HCT116 (cell line): ENCODE measurements around the gene LRP2. TPM values are rescaled to one million over a fixed set of nuclear protein-coding genes. Genes with fewer than 3 reads are reported as not detected.

ENCODE experiments used
- ATAC-seq: fragments of 200-7000 bp; cut with Tn5 transposase; 2 replicates; pipeline ENCODE4 v1.9.1; 2020; ENCODE audit warnings: mild to moderate bottlenecking, moderate library complexity
- BruUV-seq: library from RNA; stranded (reverse); fragments of 400-500 nt; replicated peaks from 2 replicates; lab custom pipeline; 2021; lab: Mats Ljungman, UMichigan
- CTCF ChIA-PET: fragments of 300-600 bp; sonication (Branson Sonifier 250); formaldehyde crosslinking; loops from one replicate; lab custom pipeline; 2021; ENCODE audit warnings: antibody characterized with exemption; lab: Charles Lee
- POLR2A ChIA-PET: fragments of 300-600, 350-600 bp; sonication (Branson Sonifier 250); formaldehyde crosslinking; loops from one replicate; lab custom pipeline; 2021; ENCODE audit warnings: antibody characterized with exemption; lab: Charles Lee
- RAD21 ChIA-PET, 2 experiments: fragments of 300-600 bp; sonication (Branson Sonifier 250); formaldehyde crosslinking; loops; one replicate each; lab custom pipeline; 2023; ENCODE audit warnings: low total read pairs in 2 of 2; ENCODE audit not compliant: uncharacterized antibody in 2 of 2, unreplicated experiment in 2 of 2, low non-redundant PET in 1 of 2; lab: Charles Lee
- DNase-seq: peaks from one replicate; pipeline ENCODE4 v3.0.0-alpha.2; 2010; ENCODE audit warnings: low read depth, low spot score
- H2AFZ ChIP-seq: fragments of 200-600 bp; shearing (Covaris generic), sonication (generic); 2 replicates; pipeline ENCODE4 v1.6.1; 2017; ENCODE audit warnings: low read depth, mixed run types, mixed read lengths, antibody characterized with exemption, low read length; ENCODE audit not compliant: poor library complexity, severe bottlenecking
- H3K27ac ChIP-seq: 2 replicates; pipeline ENCODE4 v1.5.1; 2012; ENCODE audit warnings: low read depth, low read length
- H3K27me3 ChIP-seq: fragments of 200-600 bp; sonication (generic); 2 replicates; pipeline ENCODE4 v1.6.1; 2016; ENCODE audit warnings: mixed run types, low read length, mixed read lengths; ENCODE audit not compliant: insufficient read depth
- H3K36me3 ChIP-seq, 2 experiments: fragments of 200-500 bp in 1 of 2; fragments of 200-600 bp in 1 of 2; sonication (Bioruptor generic) in 1 of 2; sonication (generic) in 1 of 2; 2 replicates each; pipeline versions ENCODE4 v1.5.1 to v1.6.1; 2014 to 2016; ENCODE audit warnings: low read length in 2 of 2, inconsistent platforms in 1 of 2, mixed read lengths in 1 of 2, mixed run types in 1 of 2; ENCODE audit not compliant: insufficient read depth in 2 of 2, control insufficient read depth in 1 of 2
- H3K4me1 ChIP-seq, 2 experiments: fragments of 200-600 bp in 1 of 2; sonication (generic) in 1 of 2; 2 replicates each; pipeline versions ENCODE4 v1.5.1 to v1.6.1; 2012 to 2017; ENCODE audit warnings: low read length in 2 of 2, inconsistent platforms in 1 of 2, mild to moderate bottlenecking in 1 of 2, mixed read lengths in 1 of 2, mixed run types in 1 of 2, moderate library complexity in 1 of 2; ENCODE audit not compliant: insufficient read depth in 2 of 2, control insufficient read depth in 1 of 2
- H3K4me2 ChIP-seq: fragments of 200-600 bp; sonication (generic); 2 replicates; pipeline ENCODE4 v1.6.1; 2017; ENCODE audit warnings: mixed run types, low read length, mixed read lengths
- H3K4me3 ChIP-seq, 2 experiments: fragments of 200-600 bp in 1 of 2; sonication (generic) in 1 of 2; replicated peaks in 1 of 2; 2 replicates each; pipeline ENCODE4 v1.5.1; 2011 to 2016; ENCODE audit warnings: low read length in 2 of 2, control low read depth in 1 of 2, low read depth in 1 of 2, mild to moderate bottlenecking in 1 of 2, mixed read lengths in 1 of 2, mixed run types in 1 of 2
- H3K79me2 ChIP-seq: fragments of 200-600 bp; sonication (generic); 2 replicates; pipeline ENCODE4 v1.6.1; 2017; ENCODE audit warnings: mild to moderate bottlenecking, mixed run types, low read length, moderate library complexity, mixed read lengths; ENCODE audit not compliant: insufficient read depth
- H3K9ac ChIP-seq: fragments of 200-600 bp; sonication (generic); 2 replicates; pipeline ENCODE4 v1.6.1; 2016; ENCODE audit warnings: low read length, mixed read lengths
- H3K9me2 ChIP-seq: fragments of 200-600 bp; sonication (generic), shearing (Covaris generic); 2 replicates; pipeline ENCODE4 v1.6.1; 2017; ENCODE audit warnings: mixed run types, mild to moderate bottlenecking, moderate library complexity; ENCODE audit not compliant: insufficient read depth
- H3K9me3 ChIP-seq, 2 experiments: fragments of 200-500 bp in 1 of 2; fragments of 200-600 bp in 1 of 2; sonication (Bioruptor generic) in 1 of 2; sonication (generic) in 1 of 2; 2 replicates each; pipeline ENCODE4 v1.6.1; 2014 to 2017; ENCODE audit warnings: low read length in 2 of 2, mixed read lengths in 2 of 2, inconsistent platforms in 1 of 2, low read depth in 1 of 2, mild to moderate bottlenecking in 1 of 2, mixed run types in 1 of 2, moderate library complexity in 1 of 2; ENCODE audit not compliant: control insufficient read depth in 1 of 2, insufficient read depth in 1 of 2
- H4K20me1 ChIP-seq: fragments of 200-600 bp; sonication (generic), shearing (Covaris generic); 2 replicates; pipeline ENCODE4 v1.6.1; 2017; ENCODE audit warnings: mixed run types, mild to moderate bottlenecking, moderate library complexity; ENCODE audit not compliant: insufficient read depth
- RAD21 ChIP-seq: IDR thresholded peaks from 2 replicates; pipeline ENCODE4 v1.6.1; 2012; ENCODE audit warnings: low read depth, mild to moderate bottlenecking
- SP1 ChIP-seq: IDR thresholded peaks from 2 replicates; pipeline ENCODE4 v1.6.1; 2012; ENCODE audit warnings: low read depth
- TCF7L2 ChIP-seq: IDR thresholded peaks from 2 replicates; pipeline ENCODE4 v1.7.0; 2011; ENCODE audit warnings: borderline replicate concordance, inconsistent platforms; ENCODE audit not compliant: insufficient read depth, insufficient read length; ENCODE audit errors: extremely low read depth
- intact Hi-C: fragments of 100-400 bp; cut with micrococcal nuclease; formaldehyde crosslinking; loops from 2 replicates; pipeline ENCODE4 v1.10.0; 2022
- total RNA-seq: library from RNA; stranded (reverse); gene quantifications from one replicate; pipeline ENCODE4 v1.2.1, GENCODE V29; 2021; ENCODE audit not compliant: unreplicated experiment
- TF ChIP-seq, protein P1 (sequence below): IDR thresholded peaks from 2 replicates; pipeline ENCODE4 v1.6.1; 2012
- TF ChIP-seq, protein P2 (sequence below): IDR thresholded peaks from 2 replicates; pipeline ENCODE4 v1.6.1; 2012; ENCODE audit warnings: low read depth

LRP2 gene
- total RNA-seq, 1 experiment from 2014 or later = 0.20 TPM

DNA sequence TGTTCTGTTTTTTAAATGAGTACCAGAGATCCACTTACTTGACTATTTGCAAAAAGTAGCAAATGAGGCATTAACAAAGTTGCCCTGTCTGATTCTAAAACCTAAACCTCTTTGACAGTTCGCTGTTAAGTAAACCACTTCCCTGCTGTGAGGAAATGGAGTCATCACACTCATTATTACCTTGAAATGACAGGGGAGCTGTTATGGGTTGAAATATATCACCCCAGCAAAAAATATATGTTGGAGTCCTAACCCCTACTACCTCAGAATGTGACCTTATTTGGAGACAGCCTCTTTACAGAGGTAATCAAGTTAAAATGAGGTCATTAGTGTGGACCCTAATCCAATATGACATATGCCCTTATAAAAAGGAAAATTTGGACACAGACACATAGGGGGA is 256.9 kb downstream of the LRP2 start:
- H3K9me2 ChIP-seq = no peaks in the 10 kb centered on the region
- no peak overlapping the region for H3K4me3 ChIP-seq
- BruUV-seq = no TSS peak
- intact Hi-C loops = no loop called here
- no peaks in the 10 kb centered on the region for H3K9me3 ChIP-seq
- ChIA-PET RAD21 (no interaction called here), CTCF (interaction anchor here (1.2 kb wide), 1 partner anchor 27 kb away, joined by 3 read pairs; no protein-coding TSS in a partner anchor), POLR2A (no interaction called here)
- no peak for DNase-seq
- H3K79me2 ChIP-seq = no peaks in the 10 kb centered on the region
- no peak overlapping the region for H3K9ac ChIP-seq
- peaks cover 0 to 8% of the 10 kb centered on the region in 2 experiments; a peak in 1 of 4 replicates for H3K4me1 ChIP-seq
- H3K27ac ChIP-seq = no peak overlapping the region
- H3K36me3 ChIP-seq = no peaks in the 10 kb centered on the region
- TF ChIP-seq TCF7L2 = no peak
- TF ChIP-seq RAD21 = no peak
- H4K20me1 ChIP-seq = no peaks in the 10 kb centered on the region
- H3K27me3 ChIP-seq = peaks cover 5% of the 10 kb centered on the region; the same call in 1 of the 2 replicates
- no peak overlapping the region for H2AFZ ChIP-seq
- H3K4me2 ChIP-seq = no peak overlapping the region
- ATAC-seq = no peak

DNA sequence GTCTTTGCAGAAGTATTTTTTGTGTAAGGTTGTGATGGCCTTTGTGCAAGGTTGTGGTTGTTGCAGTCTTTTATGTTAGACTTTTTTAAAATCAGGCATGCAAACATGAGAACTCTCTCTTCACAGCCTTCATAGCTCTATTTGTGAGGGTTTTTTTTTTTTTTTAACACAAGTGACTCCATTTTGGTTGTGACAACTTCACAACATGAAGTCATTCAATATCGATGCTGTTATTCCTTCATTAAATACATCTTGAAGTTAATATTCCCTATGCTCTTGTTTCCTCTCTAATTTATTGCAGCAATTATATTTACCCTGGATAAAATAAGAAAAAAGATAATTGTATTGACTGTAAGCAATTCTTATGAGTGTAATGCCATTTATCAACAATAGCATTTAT is 257.5 kb downstream of the LRP2 start:
- Histone ChIP-seq H3K4me3 (no peak overlapping the region), H3K36me3 (no peaks in the 10 kb centered on the region), H3K4me1 (peaks cover 0 to 5% of the 10 kb centered on the region in 2 experiments; a peak in 1 of 4 replicates), H2AFZ (no peak overlapping the region), H3K9ac (no peak overlapping the region), H3K79me2 (no peaks in the 10 kb centered on the region), H3K9me3 (no peaks in the 10 kb centered on the region), H3K4me2 (no peak overlapping the region), H4K20me1 (no peaks in the 10 kb centered on the region), H3K9me2 (no peaks in the 10 kb centered on the region), H3K27ac (no peak overlapping the region), H3K27me3 (peaks cover 5% of the 10 kb centered on the region; the same call in 1 of the 2 replicates)
- RAD21 ChIA-PET = no interaction called here
- intact Hi-C loops = no loop called here
- DNase-seq = no peak
- no peak for ATAC-seq
- BruUV-seq = no TSS peak
- CTCF ChIA-PET = no interaction called here
- TF ChIP-seq, protein P1, sequence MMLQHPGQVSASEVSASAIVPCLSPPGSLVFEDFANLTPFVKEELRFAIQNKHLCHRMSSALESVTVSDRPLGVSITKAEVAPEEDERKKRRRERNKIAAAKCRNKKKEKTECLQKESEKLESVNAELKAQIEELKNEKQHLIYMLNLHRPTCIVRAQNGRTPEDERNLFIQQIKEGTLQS = no peak
- no peak for TF ChIP-seq SP1
- TF ChIP-seq, protein P2, sequence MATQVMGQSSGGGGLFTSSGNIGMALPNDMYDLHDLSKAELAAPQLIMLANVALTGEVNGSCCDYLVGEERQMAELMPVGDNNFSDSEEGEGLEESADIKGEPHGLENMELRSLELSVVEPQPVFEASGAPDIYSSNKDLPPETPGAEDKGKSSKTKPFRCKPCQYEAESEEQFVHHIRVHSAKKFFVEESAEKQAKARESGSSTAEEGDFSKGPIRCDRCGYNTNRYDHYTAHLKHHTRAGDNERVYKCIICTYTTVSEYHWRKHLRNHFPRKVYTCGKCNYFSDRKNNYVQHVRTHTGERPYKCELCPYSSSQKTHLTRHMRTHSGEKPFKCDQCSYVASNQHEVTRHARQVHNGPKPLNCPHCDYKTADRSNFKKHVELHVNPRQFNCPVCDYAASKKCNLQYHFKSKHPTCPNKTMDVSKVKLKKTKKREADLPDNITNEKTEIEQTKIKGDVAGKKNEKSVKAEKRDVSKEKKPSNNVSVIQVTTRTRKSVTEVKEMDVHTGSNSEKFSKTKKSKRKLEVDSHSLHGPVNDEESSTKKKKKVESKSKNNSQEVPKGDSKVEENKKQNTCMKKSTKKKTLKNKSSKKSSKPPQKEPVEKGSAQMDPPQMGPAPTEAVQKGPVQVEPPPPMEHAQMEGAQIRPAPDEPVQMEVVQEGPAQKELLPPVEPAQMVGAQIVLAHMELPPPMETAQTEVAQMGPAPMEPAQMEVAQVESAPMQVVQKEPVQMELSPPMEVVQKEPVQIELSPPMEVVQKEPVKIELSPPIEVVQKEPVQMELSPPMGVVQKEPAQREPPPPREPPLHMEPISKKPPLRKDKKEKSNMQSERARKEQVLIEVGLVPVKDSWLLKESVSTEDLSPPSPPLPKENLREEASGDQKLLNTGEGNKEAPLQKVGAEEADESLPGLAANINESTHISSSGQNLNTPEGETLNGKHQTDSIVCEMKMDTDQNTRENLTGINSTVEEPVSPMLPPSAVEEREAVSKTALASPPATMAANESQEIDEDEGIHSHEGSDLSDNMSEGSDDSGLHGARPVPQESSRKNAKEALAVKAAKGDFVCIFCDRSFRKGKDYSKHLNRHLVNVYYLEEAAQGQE = no peak
- POLR2A ChIA-PET = no interaction called here
